ENCODE measurements around the gene PRRT1B.

The PRRT1B gene

DNA sequence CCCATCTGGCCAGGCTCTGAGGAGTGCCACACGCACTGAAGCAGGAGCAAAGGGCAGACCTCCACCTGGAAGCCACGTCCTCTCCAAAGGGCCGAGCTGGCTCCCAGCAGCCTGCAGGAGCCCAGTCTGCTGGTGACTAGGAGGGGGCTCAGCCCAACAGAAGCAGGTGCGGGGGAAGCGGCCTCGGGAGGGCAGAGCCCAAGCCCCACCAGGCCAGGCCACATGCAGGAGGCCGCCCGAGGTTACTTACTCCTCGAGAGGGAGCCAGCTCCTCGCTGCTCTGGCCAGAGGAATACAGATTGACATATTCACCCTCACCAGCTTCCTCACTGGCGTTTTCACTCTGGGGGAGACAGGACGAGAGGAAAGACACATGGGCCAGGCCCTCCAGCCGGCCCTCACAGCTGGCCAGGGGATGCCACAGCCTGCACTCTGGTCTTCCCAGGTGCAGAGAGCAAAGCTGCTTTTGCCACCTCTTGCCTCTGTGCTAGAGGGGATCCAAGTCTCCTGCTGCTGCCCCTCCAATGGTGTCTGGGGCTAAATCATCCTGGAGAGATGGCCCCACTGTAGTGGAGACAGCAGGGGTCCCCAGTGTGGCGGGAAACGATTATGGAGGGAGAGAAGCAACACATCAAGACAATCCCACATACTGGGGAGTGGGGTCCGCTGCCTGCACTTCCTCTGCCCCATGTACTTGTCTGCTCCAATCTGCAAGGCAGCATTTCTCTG is 58.6 kb downstream of the PRRT1B start:
- Histone ChIP-seq H3K36me3 (ENCODE audit: insufficient read depth, low read length) (peaks cover 20% of the 10 kb centered on the region), H3K9ac (ENCODE audit: low read depth, low read length) (no peak overlapping the region), H3K27me3 (ENCODE audit: insufficient read depth, low read length) (no peaks in the 10 kb centered on the region), H3K27ac (ENCODE audit: low read depth, low read length) (no peak overlapping the region), H3K4me1 (ENCODE audit: insufficient read depth, low read length) (peaks cover 17% of the 10 kb centered on the region), H3K4me3 (ENCODE audit: low read length) (no peak overlapping the region), H3K9me3 (ENCODE audit: insufficient read depth, low read depth, low read length) (no peaks in the 10 kb centered on the region)
- WGBS: 85% methylated on average over 16 of the region's 16 CpGs

DNA sequence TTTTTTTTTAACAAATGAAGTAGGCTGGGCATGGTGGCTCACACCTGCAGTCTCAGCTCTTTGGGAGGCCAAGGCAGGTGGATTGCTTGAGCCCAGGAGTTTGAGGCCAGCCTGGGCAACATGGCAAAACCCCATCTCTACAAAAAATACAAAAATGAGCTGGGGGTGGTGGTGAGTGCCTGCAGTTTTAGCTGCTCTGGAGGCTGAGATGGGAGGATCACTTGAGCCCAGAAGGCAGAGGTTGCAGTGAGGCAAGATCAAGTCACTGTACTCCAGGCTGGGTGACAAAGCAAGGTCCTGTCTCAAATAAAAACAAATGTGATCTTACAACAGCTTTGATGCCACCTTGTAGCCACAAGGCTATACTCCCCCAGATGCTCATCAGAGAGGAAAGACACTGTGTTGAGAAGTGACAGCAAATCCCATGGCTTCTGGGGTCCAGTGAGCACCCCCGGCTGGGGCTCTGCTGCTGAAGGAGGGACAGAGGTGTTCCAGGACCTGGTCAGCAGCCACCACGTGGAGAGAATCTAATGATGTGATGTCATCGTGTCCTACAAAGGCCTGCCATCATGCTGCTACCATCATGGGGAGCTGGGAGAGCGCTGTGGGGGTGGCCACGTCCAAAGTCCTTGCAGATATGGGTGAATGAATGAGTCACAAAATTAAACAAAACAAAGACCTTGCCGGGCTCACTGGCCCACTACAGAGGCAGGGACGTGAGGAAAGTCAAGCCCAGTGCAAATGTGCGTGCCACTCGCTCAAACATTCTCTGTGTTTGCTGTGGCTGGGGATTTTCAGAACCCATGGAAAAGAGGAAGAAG is 60.7 kb downstream of the PRRT1B start:
- Histone ChIP-seq H3K4me3 (ENCODE audit: low read length) (no peak overlapping the region), H3K9ac (ENCODE audit: low read depth, low read length) (no peak overlapping the region), H3K9me3 (ENCODE audit: insufficient read depth, low read depth, low read length) (no peaks in the 10 kb centered on the region), H3K36me3 (ENCODE audit: insufficient read depth, low read length) (peaks cover 18% of the 10 kb centered on the region), H3K27me3 (ENCODE audit: insufficient read depth, low read length) (no peaks in the 10 kb centered on the region), H3K27ac (ENCODE audit: low read depth, low read length) (no peak overlapping the region), H3K4me1 (ENCODE audit: insufficient read depth, low read length) (peaks cover 27% of the 10 kb centered on the region)
- 90% methylated on average over 9 of the region's 9 CpGs for WGBS

GRCh38 chr9:131606896-131607567 is 61.7 kb downstream of the PRRT1B start:
- H3K27ac ChIP-seq (ENCODE audit: low read depth, low read length): no peak overlapping the region
- no peaks in the 10 kb centered on the region for H3K27me3 ChIP-seq (ENCODE audit: insufficient read depth, low read length)
- peaks cover 27% of the 10 kb centered on the region for H3K4me1 ChIP-seq (ENCODE audit: insufficient read depth, low read length)
- no peak overlapping the region for H3K4me3 ChIP-seq (ENCODE audit: low read length)
- H3K9me3 ChIP-seq (ENCODE audit: insufficient read depth, low read depth, low read length): no peaks in the 10 kb centered on the region
- peaks cover 16% of the 10 kb centered on the region for H3K36me3 ChIP-seq (ENCODE audit: insufficient read depth, low read length)
- 93% methylated on average over 13 of the region's 13 CpGs for WGBS
- H3K9ac ChIP-seq (ENCODE audit: low read depth, low read length): no peak overlapping the region

- Histone ChIP-seq H3K4me1 (ENCODE audit: insufficient read depth, low read length) (peaks cover 27% of the 10 kb centered on the region), H3K9ac (ENCODE audit: low read depth, low read length) (no peak overlapping the region), H3K27me3 (ENCODE audit: insufficient read depth, low read length) (no peaks in the 10 kb centered on the region), H3K27ac (ENCODE audit: low read depth, low read length) (peak overlapping the region; percentile 88; the same call in 1 of the 2 replicates), H3K4me3 (ENCODE audit: low read length) (no peak overlapping the region), H3K9me3 (ENCODE audit: insufficient read depth, low read depth, low read length) (no peaks in the 10 kb centered on the region), H3K36me3 (ENCODE audit: insufficient read depth, low read length) (peaks cover 12% of the 10 kb centered on the region)
- WGBS: 91% methylated on average over 8 of the region's 8 CpGs
Measured at GRCh38 chr9:131607591-131607990, 62.3 kb downstream of the PRRT1B start.

- H3K36me3 ChIP-seq (ENCODE audit: insufficient read depth, low read length): peaks cover 12% of the 10 kb centered on the region
- peak overlapping the region; percentile 88 for H3K27ac ChIP-seq (ENCODE audit: low read depth, low read length)
- WGBS: 51% methylated on average over 12 of the region's 12 CpGs
- peak overlapping the region; percentile 72 for H3K9ac ChIP-seq (ENCODE audit: low read depth, low read length)
- peaks cover 27% of the 10 kb centered on the region for H3K4me1 ChIP-seq (ENCODE audit: insufficient read depth, low read length)
- no peaks in the 10 kb centered on the region for H3K27me3 ChIP-seq (ENCODE audit: insufficient read depth, low read length)
- no peaks in the 10 kb centered on the region for H3K9me3 ChIP-seq (ENCODE audit: insufficient read depth, low read depth, low read length)
- peak overlapping the region; percentile 16; the same call in 1 of the 2 replicates for H3K4me3 ChIP-seq (ENCODE audit: low read length)
Measured at GRCh38 chr9:131608493-131609037, 63.2 kb downstream of the PRRT1B start.
